ENCODE data around the gene UROS.

DNA sequence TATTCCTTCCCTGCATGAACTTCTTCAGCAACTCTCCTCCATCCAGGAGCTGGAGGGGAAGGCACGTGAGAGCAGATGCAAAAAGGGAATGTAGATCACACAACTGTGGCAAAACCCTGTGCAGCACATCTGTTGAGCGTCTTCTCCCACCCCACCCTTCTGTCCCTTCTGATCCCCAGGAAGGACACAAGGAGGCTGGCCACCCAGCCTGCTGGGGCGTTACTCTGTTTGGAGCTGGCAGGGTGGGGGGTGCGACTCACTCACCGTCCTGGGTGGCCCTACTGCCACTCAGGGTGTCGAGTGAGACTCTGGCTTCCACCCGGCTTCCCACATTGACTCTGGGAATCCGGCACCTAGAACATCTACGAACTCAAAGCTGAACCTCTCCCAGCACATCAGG, 37.3 kb downstream of the UROS start:
- TF ChIP-seq POLR2A (IDR thresholded peaks at IDR 0.05; ENCODE audit: low read depth) (no peak), CTCF (IDR thresholded peaks at IDR 0.05) (no peak)
